ENCODE data around the gene EVA1A. TPM values are rescaled to one million over a fixed set of nuclear protein-coding genes. Genes with fewer than 3 reads are reported as not detected.

EVA1A gene
- total RNA-seq, 1 experiment from 2014 or later, result 0.68 TPM

DNA sequence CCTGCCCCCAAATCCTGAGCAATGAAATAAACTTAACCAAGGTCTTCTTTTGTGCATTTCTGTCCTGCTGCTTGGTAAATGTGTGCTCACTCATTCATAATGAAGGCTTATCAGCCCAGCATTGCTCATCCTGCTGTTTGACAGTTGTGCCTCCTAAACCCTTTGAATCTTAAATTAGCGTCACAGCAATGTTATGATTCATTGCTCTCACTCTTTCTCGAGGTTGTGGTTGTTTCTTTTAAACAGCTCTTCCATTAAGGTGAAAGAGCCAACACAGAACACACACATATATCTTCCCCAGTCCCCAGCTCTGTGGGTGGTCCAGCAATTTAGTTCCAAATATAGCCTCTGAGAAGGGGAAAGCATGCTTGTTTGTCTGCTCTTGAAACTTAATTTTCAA, 84.0 kb downstream of the EVA1A start:
- no peaks in the 10 kb centered on the region for H3K23me2 ChIP-seq (ENCODE audit: insufficient read length, low read depth, low read length, poor library complexity, severe bottlenecking)
- no peak overlapping the region for H3K14ac ChIP-seq (ENCODE audit: insufficient read depth, low read length)
- no peak overlapping the region for H4K91ac ChIP-seq (ENCODE audit: insufficient read length, low read depth, low read length)
- no peaks in the 10 kb centered on the region for H3K9me3 ChIP-seq (ENCODE audit: control insufficient read depth, low read depth, low read length)
- no peak for DNase-seq
- H3K27ac ChIP-seq (ENCODE audit: insufficient read length, low read depth, low read length), result no peak overlapping the region
- H2BK12ac ChIP-seq (ENCODE audit: insufficient read length, low read depth, low read length), result no peak overlapping the region
- no peaks in the 10 kb centered on the region for H3K27me3 ChIP-seq (ENCODE audit: insufficient read depth, low read length)
- no peak overlapping the region for H2BK120ac ChIP-seq (ENCODE audit: low read depth, low read length, poor library complexity, severe bottlenecking)
- WGBS (ENCODE audit: extremely low coverage, insufficient read length, low lambda C conversion rate), result no CpG with 5 or more reads among the region's 2 CpGs
- no peak overlapping the region for H4K8ac ChIP-seq (replicated peaks; ENCODE audit: insufficient read length, low read depth, low read length)
- no peak overlapping the region for H2AFZ ChIP-seq (ENCODE audit: low read length)
- Mint-ChIP-seq H3K36me3 (ENCODE audit: insufficient read depth in 1 of 3, low read depth in 3 of 3) (peaks cover 0 to 4% (median 4%) of the 10 kb centered on the region in 3 experiments; a peak in 4 of 7 replicates), H3K4me3 (no peak overlapping the region), H3K4me1 (peaks cover 41 to 43% of the 10 kb centered on the region in 2 experiments), H3K9me3 (peaks cover 3 to 5% of the 10 kb centered on the region in 2 experiments; a peak in 3 of 5 replicates), H3K27me3 (ENCODE audit: low read depth) (peaks cover 1% of the 10 kb centered on the region; the same call in 1 of the 2 replicates), H3K27ac (no peak overlapping the region)
- H4K20me1 ChIP-seq (ENCODE audit: control insufficient read depth, insufficient read depth, insufficient read length), result no peaks in the 10 kb centered on the region
- H2BK15ac ChIP-seq (ENCODE audit: low read depth, low read length), result no peak overlapping the region
- H3K79me1 ChIP-seq (ENCODE audit: insufficient read depth, low read depth, low read length, poor library complexity, severe bottlenecking), result no peaks in the 10 kb centered on the region
- no peak overlapping the region for H4K5ac ChIP-seq (ENCODE audit: insufficient read length, low read depth, low read length)
- no peak overlapping the region for H2BK20ac ChIP-seq (ENCODE audit: low read depth, low read length, poor library complexity, severe bottlenecking)
- no peak overlapping the region for H3K9ac ChIP-seq (ENCODE audit: extremely low read depth, insufficient read length, low read length)
- TF ChIP-seq CTCF (conservative IDR thresholded peaks at IDR 0.05), result no peak
- H3K23ac ChIP-seq (ENCODE audit: insufficient read length, low read depth, low read length), result no peak overlapping the region
- H3K18ac ChIP-seq (ENCODE audit: insufficient read length, low read depth, low read length), result no peak overlapping the region
- H3K4me2 ChIP-seq (ENCODE audit: insufficient read depth, insufficient read length, low read length), result no peak overlapping the region
- no peak overlapping the region for H2BK5ac ChIP-seq (ENCODE audit: insufficient read length, low read length)
- H3T11ph ChIP-seq (ENCODE audit: low read length), result no peak overlapping the region
- H3K4me1 ChIP-seq (ENCODE audit: insufficient read depth, low read length), result no peaks in the 10 kb centered on the region; the same call in 1 of the 2 replicates
- H3K4ac ChIP-seq (ENCODE audit: low read depth, low read length), result no peak overlapping the region
- H3K56ac ChIP-seq (ENCODE audit: insufficient read length, low read depth, low read length), result no peak overlapping the region
- H3K79me2 ChIP-seq (ENCODE audit: insufficient read depth, low read length), result no peaks in the 10 kb centered on the region
- no peak overlapping the region for H2AK5ac ChIP-seq (ENCODE audit: insufficient read length, low read length)

Data from H9 (cell line).